HL-60 (cell line): ENCODE data around the gene ALPK3.

ENCODE experiments used
- POLR2AphosphoS5 ChIP-seq: IDR thresholded peaks from 2 replicates; pipeline ENCODE4 v1.6.1; 2012; ENCODE audit warnings: low read depth
- TF ChIP-seq, protein P1 (sequence below): IDR thresholded peaks from one replicate; pipeline ENCODE4 v1.5.1; 2011; ENCODE audit warnings: low read length, control low read depth, inconsistent platforms; ENCODE audit not compliant: insufficient read depth

DNA sequence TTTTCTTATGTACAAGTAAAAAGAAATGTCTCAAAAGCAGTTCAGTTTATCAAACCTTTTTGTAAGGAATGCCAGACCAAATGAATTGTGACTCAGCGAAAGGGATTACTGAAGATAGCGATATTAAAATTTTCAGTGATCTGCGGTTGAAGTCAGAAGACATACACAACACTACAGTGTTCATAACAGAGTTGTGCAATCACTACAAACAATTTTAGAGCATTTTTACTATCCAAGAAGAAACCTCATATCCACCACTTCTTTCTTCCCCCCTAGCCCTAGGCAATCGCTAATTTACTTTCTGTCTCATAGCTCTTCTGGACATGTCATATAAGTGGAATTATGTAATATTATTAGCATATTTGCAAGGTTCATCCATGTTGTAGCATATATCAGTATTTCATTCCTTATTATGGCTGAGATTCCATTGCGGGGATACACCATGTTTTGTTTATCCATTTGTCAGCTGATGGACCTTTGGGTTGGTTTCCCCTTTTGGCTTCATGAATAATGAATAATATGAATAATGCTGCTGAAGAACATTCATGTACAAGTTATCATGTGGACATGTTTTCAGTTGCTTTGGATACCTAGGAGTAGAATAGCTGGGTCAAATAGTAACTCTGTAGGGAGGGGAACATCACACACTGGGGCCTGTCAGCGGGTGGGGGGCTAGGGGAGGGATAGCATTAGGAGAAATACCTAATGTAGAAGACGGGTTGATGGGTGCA lies 23.6 kb upstream of the ALPK3 start:
- TF ChIP-seq, protein P1, sequence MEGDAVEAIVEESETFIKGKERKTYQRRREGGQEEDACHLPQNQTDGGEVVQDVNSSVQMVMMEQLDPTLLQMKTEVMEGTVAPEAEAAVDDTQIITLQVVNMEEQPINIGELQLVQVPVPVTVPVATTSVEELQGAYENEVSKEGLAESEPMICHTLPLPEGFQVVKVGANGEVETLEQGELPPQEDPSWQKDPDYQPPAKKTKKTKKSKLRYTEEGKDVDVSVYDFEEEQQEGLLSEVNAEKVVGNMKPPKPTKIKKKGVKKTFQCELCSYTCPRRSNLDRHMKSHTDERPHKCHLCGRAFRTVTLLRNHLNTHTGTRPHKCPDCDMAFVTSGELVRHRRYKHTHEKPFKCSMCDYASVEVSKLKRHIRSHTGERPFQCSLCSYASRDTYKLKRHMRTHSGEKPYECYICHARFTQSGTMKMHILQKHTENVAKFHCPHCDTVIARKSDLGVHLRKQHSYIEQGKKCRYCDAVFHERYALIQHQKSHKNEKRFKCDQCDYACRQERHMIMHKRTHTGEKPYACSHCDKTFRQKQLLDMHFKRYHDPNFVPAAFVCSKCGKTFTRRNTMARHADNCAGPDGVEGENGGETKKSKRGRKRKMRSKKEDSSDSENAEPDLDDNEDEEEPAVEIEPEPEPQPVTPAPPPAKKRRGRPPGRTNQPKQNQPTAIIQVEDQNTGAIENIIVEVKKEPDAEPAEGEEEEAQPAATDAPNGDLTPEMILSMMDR, result no peak
- no peak for TF ChIP-seq POLR2AphosphoS5
